ENCODE results near the gene CCDC12. TPM values are rescaled to one million over a fixed set of nuclear protein-coding genes. Genes with fewer than 3 reads are reported as not detected.

Gene CCDC12
- total RNA-seq, 6 experiments from 2014 or later = 14.6 to 24.2 (median 17.0) TPM

DNA sequence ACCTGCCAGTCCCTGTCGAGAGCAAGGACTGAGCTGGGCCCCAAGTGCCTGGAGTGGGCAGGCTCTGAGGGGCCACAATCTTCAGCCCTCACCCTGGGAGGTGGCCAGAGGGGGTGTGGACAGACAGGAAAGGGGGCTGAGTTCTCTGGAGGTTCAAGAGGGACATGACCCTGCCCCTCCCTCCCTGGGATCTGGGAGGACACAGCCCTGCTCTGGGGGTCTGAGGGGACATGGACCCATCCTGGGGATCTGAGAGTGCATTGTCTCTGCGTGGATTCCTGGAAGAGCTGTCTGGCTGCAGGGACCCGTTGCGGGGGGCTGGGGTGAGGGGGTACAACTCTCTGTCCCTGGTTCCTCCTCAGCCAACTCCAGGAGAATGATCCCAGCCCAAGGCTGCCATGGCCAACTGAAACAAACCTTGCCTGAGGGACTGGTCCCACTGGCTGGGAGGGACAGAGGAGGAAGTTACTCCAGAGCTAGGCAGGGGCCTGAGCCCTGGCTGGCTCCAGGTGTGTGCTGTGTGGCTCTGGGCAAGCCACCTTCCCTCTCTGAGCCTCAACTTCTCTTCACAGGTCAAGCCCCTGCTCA lies 70.0 kb downstream of the CCDC12 start:
- no peak for ATAC-seq
- H3K4me1 ChIP-seq = peaks cover 0 to 19% (median 11%) of the 10 kb centered on the region in 4 donors
- no peaks in the 10 kb centered on the region for H3K36me3 ChIP-seq
- H3K4me3 ChIP-seq = no peak overlapping the region
- no peak overlapping the region for H3K27ac ChIP-seq
- intact Hi-C loops (cut with DNase I) = loop anchor here in 1 of 2 donors (10.0 kb wide), 1 partner anchor 52 kb away; no protein-coding TSS in a partner anchor
- H3K27me3 ChIP-seq = no peaks in the 10 kb centered on the region
- no CpG with 5 or more reads among the region's 4 CpGs for WGBS (ENCODE audit: insufficient coverage, low coverage, low lambda C conversion rate, missing lambda C conversion rate)
- TF ChIP-seq POLR2A (IDR thresholded peaks at IDR 0.05) (no peak), CTCF (IDR thresholded peaks at IDR 0.05) (no peak)
- H3K9me3 ChIP-seq = no peaks in the 10 kb centered on the region
- peak in 2 of 3 donors; percentile 9 to 46 for DNase-seq

DNA sequence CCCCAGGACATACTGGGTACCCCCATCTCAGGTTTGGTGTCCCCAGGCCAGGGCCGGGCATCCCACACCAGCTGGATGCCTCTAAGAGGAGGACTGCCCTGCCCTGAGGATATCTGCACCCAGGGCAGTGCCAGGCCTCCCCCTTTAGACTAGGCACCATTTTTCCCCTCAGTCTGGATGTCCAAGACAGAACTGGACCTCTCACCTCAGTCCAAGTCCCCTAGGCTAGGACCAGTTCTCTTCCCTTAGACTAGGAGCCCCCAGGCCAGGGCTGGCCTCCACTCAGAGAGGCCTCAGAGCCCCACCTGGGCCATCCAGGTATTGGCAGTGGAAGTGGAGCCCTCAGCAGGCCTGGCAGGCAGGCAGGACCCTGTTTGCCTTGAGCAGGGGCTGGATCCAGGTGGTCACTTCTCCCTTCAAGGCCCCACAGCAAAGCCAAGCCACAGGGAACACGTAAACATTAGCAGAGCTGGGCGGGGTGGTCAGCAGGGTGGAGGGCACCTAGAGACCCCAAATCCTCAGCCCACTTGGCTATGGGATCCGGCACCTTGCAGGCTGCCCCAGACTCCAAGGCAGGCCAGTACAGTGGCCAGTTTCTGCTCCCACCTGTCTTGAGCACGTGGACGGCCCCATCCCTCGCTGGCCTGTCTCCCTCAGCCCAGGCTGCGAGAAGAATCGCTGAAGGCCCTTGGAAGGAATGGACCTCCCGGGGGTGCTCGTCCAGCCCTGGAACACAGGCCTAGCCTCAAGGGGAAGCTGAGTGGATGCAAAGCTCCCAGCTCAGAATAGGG lies 70.7 kb downstream of the CCDC12 start:
- Histone ChIP-seq H3K4me1 (peaks cover 0 to 19% (median 11%) of the 10 kb centered on the region in 4 donors), H3K27me3 (no peaks in the 10 kb centered on the region), H3K36me3 (no peaks in the 10 kb centered on the region), H3K27ac (no peak overlapping the region), H3K4me3 (no peak overlapping the region), H3K9me3 (no peaks in the 10 kb centered on the region)
- ATAC-seq = no peak
- intact Hi-C loops (cut with DNase I) = loop anchor here in 1 of 2 donors (10.0 kb wide), 1 partner anchor 51 kb away; no protein-coding TSS in a partner anchor
- peak in 2 of 3 donors; percentile 13 to 15 for DNase-seq
- 79% methylated on average over 2 of the region's 11 CpGs for WGBS (ENCODE audit: insufficient coverage, low coverage, low lambda C conversion rate, missing lambda C conversion rate)
- no peak for TF ChIP-seq POLR2A (IDR thresholded peaks at IDR 0.05)
- TF ChIP-seq CTCF (IDR thresholded peaks at IDR 0.05) = no peak

DNA sequence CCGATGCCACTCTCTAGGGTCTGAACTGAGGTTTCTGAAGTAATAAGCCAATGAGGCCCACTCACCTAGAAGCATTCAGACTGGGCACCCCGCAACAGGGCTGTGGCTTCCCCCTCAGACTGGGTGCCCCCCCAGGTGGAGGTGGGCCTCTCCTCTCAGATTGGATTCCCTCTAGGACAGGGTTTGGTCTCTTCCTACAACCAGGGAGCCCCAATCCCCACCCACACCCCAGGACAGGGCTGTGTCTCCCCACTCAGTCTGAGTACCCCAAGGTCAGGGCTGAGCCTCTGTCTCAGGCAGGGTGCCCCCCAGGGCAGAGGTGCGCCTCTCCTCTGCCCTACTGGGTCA lies 71.4 kb downstream of the CCDC12 start:
- TF ChIP-seq POLR2A (IDR thresholded peaks at IDR 0.05) (no peak), CTCF (IDR thresholded peaks at IDR 0.05) (no peak)
- H3K36me3 ChIP-seq = no peaks in the 10 kb centered on the region
- no peaks in the 10 kb centered on the region for H3K9me3 ChIP-seq
- peaks cover 0 to 19% (median 11%) of the 10 kb centered on the region in 4 donors for H3K4me1 ChIP-seq
- WGBS (ENCODE audit: insufficient coverage, low coverage, low lambda C conversion rate, missing lambda C conversion rate) = 100% methylated on average over 1 of the region's 3 CpGs
- DNase-seq = peak in 1 of 3 donors; percentile 20
- no peaks in the 10 kb centered on the region for H3K27me3 ChIP-seq
- ATAC-seq = no peak
- intact Hi-C loops (cut with DNase I) = loop anchor here in 1 of 2 donors (10.0 kb wide), 1 partner anchor 50 kb away; no protein-coding TSS in a partner anchor
- H3K4me3 ChIP-seq = no peak overlapping the region
- no peak overlapping the region for H3K27ac ChIP-seq

GRCh38 chr3:46904303-46905212 lies 72.0 kb downstream of the CCDC12 start:
- peaks cover 0 to 19% (median 10%) of the 10 kb centered on the region in 4 donors for H3K4me1 ChIP-seq
- no peaks in the 10 kb centered on the region for H3K9me3 ChIP-seq
- H3K36me3 ChIP-seq = no peaks in the 10 kb centered on the region
- ATAC-seq (no peak), DNase-seq (peak in 1 of 3 donors; percentile 52)
- no peak overlapping the region for H3K27ac ChIP-seq
- no peaks in the 10 kb centered on the region for H3K27me3 ChIP-seq
- no peak for TF ChIP-seq POLR2A (IDR thresholded peaks at IDR 0.05)
- TF ChIP-seq CTCF (IDR thresholded peaks at IDR 0.05) = no peak
- intact Hi-C loops (cut with DNase I) = loop anchor here (5.0 to 10.0 kb wide), 3 partner anchors 50 to 197 kb away; no protein-coding TSS in a partner anchor
- H3K4me3 ChIP-seq = no peak overlapping the region
- 68% methylated on average over 11 of the region's 18 CpGs for WGBS (ENCODE audit: insufficient coverage, low coverage, low lambda C conversion rate, missing lambda C conversion rate)
